Stimulated activated CD8-positive, alpha-beta memory T cell treated with anti-CD3 and anti-CD28 coated beads, Interleukin-12 subunit alpha, Interleukin-12 subunit beta, amount 100 ng/mL, for 4 hours (primary cell): ENCODE results near the gene APMAP.

Source experiments
- DNase-seq: peaks from one replicate; pipeline ENCODE4 v3.0.0-alpha.2; 2020; ENCODE audit warnings: low read depth

The APMAP gene

DNA sequence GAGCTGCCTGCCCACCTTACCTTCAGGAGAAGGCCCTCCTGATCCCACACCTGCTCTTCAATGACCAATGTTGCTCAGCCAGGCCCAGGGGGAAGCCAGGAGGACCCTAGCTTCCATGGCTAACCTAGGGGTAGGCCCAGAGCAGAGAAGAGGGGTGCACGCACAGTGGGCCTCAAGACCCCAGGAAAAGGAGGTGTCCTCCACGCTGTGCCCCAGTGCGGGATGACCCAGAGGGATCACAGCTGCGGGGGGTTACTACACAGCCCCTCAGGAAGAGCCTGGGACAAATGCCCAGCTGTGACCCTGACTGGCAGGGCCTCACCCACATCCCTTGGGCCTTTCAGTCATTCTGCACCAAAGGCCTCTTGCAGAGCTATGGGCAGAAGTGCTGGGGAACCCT lies 31.6 kb upstream of the APMAP start:
- DNase-seq: no peak

DNA sequence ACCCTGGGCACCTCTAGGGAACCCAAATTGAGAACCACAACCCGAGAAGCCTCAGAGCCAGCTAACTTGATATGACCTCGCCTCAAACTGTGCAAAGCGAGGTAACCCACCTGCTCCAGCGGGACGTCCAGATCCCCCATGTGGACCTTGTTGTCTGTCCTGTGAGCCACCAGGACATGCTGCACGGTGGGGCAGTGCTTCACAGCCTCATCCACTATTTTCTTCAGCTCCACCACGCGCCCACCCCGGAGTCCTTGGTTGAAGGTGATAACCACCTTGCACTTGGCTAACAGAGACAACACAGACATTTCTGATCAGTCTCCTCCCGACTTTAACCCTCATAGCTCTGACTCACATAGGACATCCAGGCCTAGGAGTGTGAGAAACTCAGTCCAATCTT lies 30.8 kb upstream of the APMAP start:
- DNase-seq: no peak

DNA sequence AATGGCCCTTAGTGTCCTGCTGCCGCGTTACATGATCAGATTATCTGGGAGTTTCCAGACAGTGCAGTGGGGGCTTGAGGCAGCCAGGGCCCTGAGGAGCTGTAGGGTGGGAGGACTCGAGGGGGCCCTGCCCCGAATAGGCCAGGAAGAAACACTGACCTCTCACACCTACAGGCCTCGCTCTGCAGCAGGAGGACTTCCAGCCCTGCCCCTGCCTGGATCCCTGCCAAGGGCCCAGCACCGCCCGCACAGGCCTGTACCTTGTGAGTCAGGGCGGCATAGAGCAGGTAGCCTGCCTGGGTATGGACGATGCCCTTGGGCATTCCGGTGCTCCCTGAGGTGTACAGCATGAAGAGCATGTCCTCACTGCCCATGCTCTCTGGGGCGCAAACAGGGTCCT lies 30.1 kb upstream of the APMAP start:
- DNase-seq: no peak

DNA sequence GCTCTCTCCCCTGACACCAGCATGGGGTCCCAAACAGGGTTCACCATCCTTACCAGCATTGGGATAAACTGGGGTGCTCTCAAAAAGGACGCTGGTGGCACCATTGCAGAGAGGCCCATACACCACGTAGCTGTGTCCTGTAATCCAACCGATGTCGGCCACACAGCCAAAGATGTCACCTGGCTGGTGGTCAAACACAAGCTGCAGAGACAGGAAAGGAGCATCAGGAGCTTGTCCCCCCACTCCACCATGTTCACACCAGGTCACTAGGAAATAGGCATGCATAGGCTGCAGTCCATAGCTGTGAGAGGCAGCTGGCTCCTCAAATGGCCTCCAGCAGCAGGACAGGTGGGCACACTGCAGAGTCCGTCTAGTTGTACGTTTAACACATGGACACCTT lies 28.8 kb upstream of the APMAP start:
- no peak for DNase-seq

DNA sequence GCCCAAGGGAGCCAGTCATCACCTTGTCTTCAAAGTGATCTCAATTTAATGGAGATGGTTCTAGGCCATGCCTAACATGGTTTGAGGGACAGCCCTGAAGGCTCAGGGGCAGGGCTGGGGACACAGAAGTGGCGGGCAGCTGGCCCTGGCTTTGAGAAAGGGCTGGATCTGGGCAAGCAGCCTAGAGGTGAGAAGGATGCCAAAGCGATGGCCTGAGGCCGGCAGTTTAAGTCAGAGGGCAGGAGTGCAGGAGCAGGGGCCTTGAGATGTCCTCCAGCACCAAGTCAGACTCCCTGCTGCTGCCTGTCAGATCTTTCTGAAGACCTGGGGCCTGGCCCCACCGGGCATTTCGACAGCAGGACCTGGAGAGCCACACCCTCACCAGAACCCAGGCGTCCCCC lies 28.4 kb upstream of the APMAP start:
- DNase-seq: no peak

DNA sequence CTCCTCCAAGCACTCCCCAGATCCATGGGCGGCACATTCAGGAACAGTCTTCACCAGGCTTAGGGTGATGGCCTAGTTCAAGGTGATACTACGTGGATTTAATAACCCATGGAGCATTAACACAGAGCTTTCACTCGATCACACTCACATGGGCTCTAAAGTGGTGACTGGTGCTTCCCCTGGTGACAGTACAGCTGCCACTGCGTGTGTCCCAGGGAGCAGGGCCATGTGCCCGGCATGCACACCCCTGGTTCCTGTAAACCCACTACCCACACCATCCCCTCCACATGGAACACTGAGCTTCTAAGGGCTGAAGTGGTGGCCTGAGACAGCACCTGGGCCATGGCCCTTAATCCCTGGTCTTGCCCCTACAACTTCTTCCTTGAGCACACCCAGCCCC lies 27.8 kb upstream of the APMAP start:
- no peak for DNase-seq

DNA sequence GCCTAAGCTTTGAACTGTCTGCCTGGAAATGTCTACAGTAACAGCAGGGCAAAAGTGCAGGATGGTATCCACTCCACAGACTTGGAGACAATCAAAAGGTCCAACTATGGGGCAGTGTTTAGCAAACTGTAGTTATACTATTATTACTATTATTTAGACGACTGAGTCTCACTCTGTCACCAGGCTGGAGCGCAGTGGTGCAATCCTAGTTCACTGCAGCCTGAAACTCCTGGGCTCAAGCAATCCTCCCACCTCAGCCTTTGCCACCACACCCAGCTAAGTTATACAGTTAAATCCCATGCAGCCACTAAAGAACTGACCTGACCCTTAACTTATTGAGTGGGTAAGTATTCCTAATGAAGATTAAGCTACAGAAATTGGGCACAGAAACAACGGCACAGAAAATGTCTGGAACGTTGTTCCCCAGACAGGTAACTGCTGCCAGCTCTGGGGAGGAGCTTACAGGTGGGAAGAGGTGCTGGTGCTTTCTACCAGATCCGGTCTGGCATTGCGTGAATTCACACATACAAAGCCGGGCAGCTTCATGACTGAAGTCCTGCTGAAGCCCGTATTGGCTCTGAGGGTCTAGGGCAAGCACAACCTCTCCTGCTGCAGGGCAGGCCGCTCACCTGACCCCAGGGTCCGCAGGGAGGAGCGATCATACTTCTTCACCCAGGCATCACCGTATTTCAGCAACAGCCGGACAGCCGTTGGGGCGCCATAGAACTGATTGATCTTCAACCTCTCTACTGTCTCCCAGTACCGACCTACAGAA lies 27.0 kb upstream of the APMAP start:
- no peak for DNase-seq

DNA sequence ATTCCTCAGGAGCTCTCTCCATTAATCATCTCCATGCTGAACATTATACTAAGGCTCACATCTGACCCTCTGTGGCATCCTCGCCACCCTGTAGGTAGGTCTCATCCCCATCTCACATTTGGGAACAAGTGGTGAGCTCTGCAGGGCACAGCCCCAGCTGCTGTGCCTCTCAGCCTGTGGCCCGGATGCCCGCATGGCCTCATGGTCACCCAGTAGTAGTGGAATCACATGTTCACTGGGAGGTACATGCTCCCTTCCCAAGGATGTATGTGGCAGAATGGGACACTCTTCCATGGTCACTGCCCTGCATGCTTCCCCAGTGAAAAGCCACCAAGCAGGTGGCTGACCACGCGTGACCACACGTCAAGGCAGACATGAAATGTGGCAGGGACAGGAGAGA lies 26.3 kb upstream of the APMAP start:
- DNase-seq: no peak

DNA sequence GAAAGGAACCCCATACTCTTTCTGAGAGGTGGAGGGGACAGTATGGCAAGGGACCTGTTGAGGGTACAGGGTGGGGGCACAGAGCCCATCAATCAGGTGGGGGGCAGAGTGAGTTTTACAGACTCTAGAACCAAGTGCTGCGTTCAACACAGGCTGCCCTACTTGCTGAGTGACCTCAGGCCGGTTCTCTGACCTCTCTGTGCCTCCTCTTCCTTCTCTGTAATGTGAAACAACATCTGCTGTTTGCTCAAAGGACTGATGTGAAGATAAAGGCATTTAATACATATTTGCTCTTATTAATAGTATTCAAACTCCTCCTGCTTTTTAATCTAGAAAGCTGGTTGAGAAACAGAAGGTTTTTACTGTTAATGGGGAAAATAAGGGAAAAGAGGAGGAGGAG lies 25.9 kb upstream of the APMAP start:
- DNase-seq: no peak

DNA sequence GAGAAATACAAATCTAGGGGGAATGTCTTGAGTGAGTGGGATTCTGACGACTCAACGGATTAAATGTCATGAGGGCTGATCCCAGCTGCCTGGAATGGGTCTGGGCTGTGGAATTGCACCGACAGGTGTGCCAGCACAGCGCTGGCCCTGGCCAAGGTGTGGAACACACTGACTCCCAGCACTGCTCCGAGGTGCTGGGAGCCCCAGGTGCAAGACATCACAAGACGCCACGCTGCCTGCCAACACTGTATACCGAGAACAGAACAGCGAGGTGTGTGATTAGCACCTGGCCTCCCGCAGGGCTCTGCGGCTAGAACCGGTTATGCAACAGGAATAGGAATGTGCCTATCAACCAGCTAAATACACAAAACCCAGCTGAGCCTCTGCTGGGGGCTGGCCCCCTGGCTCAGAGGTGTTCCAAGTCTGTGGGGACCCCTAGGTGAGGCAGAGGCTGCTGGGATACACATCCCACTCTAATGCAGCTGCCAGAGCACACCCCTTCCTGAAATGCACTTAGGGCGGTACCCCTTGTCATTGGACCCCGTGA lies 24.8 kb upstream of the APMAP start:
- DNase-seq: no peak

DNA sequence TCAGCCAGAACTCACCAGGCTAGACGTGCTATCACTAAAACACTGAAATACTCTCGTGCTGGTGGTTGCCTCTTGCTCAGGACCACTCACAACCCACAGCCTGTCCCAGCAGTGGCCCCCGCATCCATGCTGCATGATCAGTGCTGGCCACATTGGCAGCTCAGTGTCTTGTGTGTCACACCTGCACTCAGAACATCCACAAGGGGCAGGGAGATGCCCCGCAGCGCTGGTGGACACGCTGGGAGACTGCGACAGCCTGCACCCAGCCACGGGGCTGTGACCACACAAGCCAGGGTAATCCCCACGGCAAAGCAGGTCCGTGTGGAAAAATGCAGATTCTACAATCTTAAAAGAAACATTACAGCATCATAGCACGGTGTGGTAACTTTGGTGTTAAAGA lies 23.9 kb upstream of the APMAP start:
- no peak for DNase-seq

DNA sequence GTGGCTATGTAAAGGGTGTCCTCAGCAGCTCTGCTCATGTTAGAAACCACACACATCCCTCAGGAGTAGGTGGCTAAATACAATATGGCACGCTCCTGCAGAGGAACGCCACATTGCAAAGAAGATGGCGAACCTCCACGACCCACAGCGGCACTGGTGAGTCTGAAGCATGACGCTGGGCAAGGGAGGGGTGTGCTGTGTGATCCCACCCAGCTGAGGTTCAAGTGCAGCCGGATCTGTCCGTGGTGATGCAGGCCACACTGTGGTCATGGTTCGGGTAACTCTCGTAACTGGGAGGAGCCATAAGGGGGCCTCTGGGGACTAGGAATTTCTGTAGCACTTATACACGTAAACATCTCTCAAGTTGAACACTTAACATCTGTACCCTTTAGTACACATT lies 23.4 kb upstream of the APMAP start:
- no peak for DNase-seq

DNA sequence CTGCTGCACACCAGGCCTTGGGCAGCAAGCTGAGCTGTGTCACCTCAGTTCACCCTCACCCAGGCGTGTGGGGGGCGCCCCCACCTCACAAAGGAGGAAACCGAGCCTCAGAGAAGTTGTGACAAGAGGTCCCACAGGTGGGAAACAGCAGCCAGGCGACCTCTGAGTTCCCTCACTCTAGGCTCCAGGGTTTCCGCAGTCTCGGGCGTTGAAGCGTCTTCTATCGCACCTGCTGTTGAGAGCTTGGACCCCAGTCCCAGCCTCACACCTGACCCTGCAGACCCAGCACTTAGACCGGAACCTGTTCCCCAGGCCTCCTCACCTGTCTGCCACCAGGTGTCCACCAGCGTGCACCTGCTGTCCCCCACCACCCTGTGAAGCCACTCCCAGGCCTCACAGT lies 22.3 kb upstream of the APMAP start:
- no peak for DNase-seq

DNA sequence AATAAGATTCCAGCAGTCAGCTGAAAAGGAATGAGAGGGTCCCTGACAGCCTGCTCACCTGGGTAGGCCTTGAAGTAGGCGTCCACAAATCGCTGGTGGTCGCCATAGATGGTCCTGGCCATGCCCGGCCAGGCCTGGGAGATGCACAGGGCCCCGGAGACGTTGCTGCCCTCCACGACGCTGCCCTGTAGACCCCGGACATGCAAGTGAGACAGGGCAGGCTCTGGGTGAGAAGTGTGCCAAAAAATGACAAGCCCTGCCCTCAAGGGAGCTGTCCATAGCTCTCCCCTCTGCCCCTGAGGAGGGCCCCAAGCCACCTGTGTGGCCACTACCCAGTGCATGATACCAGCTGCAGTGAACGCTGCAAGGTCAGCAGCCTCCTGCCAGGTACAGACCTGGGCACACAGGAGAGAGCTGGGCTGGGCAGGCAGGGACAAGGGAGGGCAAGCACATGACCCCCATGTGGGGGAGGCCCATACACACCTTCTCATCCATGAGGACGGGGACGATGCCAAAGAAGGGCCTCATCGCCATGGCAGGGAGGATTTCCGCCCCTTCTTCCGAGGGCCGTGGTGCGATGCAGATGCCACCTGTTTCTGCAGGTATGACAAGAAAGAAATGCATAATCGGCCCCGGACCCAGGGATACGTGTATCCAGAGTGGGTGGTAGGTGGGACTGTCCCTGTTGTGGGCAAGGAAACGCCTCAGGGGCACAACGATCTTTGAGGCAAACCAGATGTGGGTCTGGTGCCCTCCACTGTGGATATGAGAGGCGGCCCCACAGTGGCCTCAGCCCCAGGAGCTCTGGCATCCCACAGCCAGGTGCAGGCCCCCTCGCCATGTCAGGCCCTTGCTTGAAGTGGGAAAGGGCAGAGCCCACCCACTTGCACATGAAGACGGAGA lies 21.2 kb upstream of the APMAP start:
- no peak for DNase-seq

DNA sequence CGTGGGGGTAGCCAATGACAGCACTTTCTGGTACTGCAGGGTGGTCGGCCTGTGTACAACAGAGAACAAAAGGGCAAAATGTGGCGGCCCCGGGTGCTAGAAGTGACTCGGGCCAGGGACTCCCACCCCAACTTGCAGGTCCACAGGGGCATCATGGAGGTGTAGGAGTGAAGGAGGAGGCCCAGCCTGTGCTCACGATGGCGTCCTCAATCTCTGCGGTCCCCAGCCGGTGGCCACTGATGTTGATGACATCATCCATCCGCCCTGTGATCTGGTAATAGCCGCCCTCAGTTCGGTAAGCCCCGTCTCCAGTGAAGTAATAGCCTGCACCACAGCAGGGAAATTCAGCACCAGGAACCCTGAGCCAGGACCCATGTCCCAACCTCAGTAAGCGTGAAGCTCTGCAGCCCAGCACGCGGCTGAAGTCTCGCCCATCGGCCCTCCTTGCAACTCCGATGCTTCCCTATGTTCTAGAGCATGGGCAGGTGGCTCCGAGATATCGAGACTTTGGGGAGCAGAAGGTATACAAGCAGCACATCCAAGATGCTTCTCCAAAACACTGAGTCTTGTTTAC lies 20.2 kb upstream of the APMAP start:
- DNase-seq: no peak

DNA sequence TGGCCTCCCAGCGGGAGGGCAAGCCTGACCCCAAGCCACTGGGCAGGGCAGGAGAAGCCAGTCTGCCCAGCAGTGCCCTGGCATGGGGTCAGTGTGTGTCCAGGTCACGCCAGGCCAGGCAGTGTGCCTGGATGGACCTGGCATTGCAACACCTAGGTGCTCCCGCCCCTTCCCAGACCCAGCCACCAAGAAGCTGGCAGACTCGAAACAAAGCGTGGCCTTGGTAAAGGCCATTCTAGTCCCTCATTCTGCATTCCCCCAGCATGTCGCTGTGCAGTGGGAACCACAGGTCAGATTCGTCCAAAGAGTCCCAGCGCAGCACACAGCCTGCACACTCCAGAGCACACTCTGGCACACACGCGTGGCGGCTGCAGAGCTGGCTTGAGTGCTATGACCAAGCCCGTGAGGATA lies 19.3 kb upstream of the APMAP start:
- DNase-seq: no peak

DNA sequence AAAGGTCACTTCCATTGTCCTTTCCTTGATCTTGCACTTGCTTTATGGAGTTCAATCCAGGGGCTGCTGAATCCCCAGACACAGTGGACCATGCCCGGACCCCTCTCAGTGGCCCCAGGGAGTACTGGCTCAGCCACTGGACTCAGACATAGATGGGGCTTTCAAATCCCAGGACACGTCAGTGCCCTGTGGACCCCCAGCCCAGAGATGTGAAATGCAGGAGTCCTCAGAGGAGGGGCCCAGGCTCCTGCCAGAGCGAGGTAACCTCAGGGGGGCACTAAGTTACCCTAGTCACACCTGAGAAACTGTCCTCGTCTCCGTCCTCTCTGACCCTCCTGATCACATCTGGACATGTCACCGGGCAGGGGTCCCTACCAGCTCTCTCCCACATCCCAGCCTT lies 18.7 kb upstream of the APMAP start:
- no peak for DNase-seq

DNA sequence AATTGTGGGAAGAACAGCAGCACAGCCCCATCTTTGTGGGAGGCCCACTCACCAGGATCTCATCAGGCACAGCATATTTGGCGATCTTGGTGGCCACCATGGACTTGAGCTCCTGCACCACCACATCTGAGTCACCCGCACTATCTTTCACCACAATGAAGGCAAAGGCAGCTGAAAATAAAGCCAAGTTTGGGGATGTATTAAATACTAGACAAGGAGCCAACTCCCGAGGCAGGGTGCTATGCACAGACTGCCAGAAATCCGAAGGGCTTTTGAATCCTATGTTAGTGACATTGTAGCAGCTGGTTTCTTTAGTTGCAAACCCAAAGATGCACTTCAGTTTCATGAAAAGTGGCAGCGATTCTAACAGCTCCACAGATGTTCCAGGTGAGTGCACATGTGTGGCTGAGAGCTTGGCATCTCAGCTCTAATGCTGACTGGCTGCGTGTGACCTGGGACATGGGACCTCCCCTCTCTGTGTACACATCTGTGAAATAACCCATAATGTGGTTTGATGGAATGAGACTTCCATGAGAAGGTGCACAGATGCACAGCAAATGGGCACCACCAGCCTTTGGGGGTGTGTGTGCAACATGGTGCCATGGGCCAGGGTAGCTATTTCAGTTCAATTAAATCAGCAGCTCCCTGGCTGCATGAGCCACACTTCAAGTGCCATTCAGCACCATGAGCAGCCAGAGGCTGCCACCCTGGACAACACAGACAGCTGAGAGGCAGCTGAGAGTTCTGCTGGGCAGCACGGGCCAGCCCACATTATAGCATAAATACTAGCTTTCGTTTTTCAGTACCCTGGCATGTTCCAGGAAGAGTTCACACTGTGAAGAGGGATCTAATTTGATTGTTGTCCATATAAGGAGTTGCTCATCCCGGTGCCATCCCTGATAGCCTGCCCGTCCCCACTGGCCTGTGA lies 16.9 kb upstream of the APMAP start:
- no peak for DNase-seq

DNA sequence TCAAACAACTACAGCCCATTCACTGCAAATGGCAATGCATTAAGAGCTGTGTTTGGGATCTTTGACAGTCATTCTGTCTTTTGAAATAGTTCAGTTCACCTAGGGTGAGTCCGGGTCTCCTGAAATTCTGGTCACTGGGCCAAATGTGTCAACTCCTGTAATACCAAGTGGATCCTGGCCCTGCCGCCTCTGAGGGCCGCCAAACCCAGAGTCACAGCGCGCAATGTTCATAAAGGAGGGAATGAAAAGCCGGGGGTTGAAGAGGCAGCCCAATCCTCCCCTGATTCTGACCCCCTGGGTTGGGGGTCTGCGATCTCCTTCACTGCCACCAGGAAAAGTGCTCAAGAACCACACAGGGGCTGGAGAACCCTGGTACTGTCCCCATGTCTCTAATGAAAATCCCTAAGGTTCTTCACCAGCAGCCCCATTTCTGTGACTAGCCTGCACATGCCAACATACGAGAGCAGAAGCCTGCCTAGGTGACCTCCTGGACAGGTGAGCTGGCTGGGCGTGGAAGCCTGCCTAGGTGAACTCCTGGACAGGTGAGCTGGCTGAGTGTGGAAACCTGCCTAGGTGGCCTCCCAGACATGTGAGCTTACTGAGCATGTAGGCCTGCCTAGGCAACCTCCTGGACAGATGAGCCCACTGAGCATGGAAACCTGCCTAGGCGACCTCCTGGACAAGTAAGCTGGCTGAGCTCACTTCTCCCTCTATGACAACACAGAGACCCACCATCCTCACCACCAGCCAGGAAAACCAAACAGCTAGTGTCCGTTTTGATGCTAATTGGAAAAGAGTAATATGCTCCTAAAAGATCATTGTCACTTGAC lies 16.1 kb upstream of the APMAP start:
- DNase-seq: no peak

DNA sequence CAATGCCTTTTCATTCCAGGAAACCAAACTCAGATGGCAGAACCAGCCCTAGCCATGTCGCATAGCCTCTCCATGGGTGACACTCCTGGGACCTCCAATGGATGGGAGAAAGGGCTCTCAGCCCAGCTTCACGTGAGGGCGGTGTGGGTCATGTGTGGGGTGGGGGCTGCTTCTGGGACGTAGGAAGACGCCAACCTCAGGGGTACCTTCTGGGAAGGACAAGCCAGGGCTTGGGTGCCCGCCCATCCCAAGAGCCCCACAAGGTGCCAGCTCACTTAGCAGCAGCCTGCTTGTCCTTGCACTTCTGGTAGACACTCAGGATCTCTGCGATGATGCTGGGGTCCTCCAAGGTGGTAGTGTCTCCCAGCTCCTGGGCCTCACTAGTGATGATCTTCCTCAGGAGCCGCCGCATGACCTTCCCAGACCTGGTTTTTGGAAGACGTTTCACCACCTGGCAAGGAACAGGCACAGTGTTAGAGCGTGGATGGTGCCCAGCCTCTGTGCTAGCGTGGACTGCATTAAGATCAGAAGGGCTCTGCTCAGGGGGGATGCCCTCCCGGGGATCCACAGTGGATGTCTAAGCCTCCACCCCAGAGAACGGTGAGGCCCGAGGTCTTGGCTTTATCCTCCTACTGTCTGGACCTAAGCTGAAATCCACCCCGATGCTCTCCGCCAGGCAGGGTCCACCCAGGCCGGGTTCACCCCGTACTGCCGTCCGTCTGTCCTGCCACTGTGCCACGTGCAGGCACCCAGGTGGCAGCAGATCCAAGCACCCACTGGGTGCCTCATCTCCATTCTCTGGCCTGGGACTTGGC lies 15.1 kb upstream of the APMAP start:
- no peak for DNase-seq
